WTC11 (cell line): ENCODE measurements around the gene DNLZ. TPM values are rescaled to one million over a fixed set of nuclear protein-coding genes. Genes with fewer than 3 reads are reported as not detected.

Source experiments
- ATAC-seq: fragments of 200-7000 bp; cut with Tn5 transposase; 2 replicates; pipeline ENCODE4 v1.10.0; 2021; ENCODE audit warnings: mild to moderate bottlenecking, moderate library complexity
- CTCF ChIA-PET: fragments of 300-600 bp; sonication (Branson Sonifier 250); formaldehyde crosslinking; loops from one replicate; lab custom pipeline; 2021; ENCODE audit warnings: antibody characterized with exemption; lab: Charles Lee
- POLR2A ChIA-PET: fragments of 350-600 bp; sonication (Branson Sonifier 250); formaldehyde crosslinking; loops from one replicate; lab custom pipeline; 2021; ENCODE audit warnings: antibody characterized with exemption; lab: Charles Lee
- DNase-seq: peaks from one replicate; pipeline ENCODE4 v3.0.0; 2021; ENCODE audit warnings: low spot score
- H3K27ac Mint-ChIP-seq: 2 replicates; pipeline ENCODE4 v1.8.0; 2021; ENCODE audit warnings: mixed read lengths
- H3K27me3 Mint-ChIP-seq: 2 replicates; pipeline ENCODE4 v1.8.0; 2021; ENCODE audit warnings: low read depth, mild to moderate bottlenecking, moderate library complexity, mixed read lengths
- H3K36me3 Mint-ChIP-seq: 2 replicates; pipeline ENCODE4 v1.8.0; 2021; ENCODE audit warnings: mixed read lengths
- H3K4me1 Mint-ChIP-seq: 2 replicates; pipeline ENCODE4 v1.8.0; 2022; ENCODE audit warnings: mixed read lengths
- H3K4me3 Mint-ChIP-seq: 2 replicates; pipeline ENCODE4 v1.8.0; 2021; ENCODE audit warnings: mild to moderate bottlenecking, moderate library complexity, mixed read lengths
- H3K9me3 Mint-ChIP-seq: 2 replicates; pipeline ENCODE4 v1.8.0; 2021; ENCODE audit warnings: mixed read lengths
- ATF1 ChIP-seq: sonication (generic); formaldehyde crosslinking; IDR thresholded peaks from 2 replicates; pipeline ENCODE4 v1.8.1; 2023; ENCODE audit warnings: mild to moderate bottlenecking, moderate library complexity, missing genetic modification reagents
- ESRRA ChIP-seq: sonication (generic); formaldehyde crosslinking; IDR thresholded peaks from 2 replicates; pipeline ENCODE4 v1.8.1; 2022; ENCODE audit warnings: mild to moderate bottlenecking, missing genetic modification reagents, borderline replicate concordance
- GTF2I ChIP-seq: fragments of 250-450 bp; sonication (Bioruptor Pico); conservative IDR thresholded peaks from 2 replicates; pipeline ENCODE4 v1.4.0; 2021; ENCODE audit warnings: mild to moderate bottlenecking
- OVOL2 ChIP-seq: fragments of 250-450 bp; sonication (Bioruptor Pico); IDR thresholded peaks from 2 replicates; pipeline ENCODE4 v1.9.0; 2021; ENCODE audit warnings: mild to moderate bottlenecking, borderline replicate concordance
- SMAD4 ChIP-seq: sonication (generic); formaldehyde crosslinking; IDR thresholded peaks from 2 replicates; pipeline ENCODE4 v1.8.0; 2022; ENCODE audit warnings: mild to moderate bottlenecking, missing genetic modification reagents
- TEAD1 ChIP-seq: sonication (generic); formaldehyde crosslinking; IDR thresholded peaks from 2 replicates; pipeline ENCODE4 v1.8.0; 2022; ENCODE audit warnings: mild to moderate bottlenecking, missing genetic modification reagents
- ZNF416 ChIP-seq: fragments of 250-450 bp; sonication (Bioruptor Pico); IDR thresholded peaks from 2 replicates; pipeline ENCODE4 v1.9.0; 2021; ENCODE audit warnings: mild to moderate bottlenecking, inconsistent platforms
- total RNA-seq: library from RNA; stranded (reverse); gene quantifications from 3 replicates; pipeline ENCODE4 v1.2.3, GENCODE V29; 2021
- TF ChIP-seq, protein P1 (sequence below): sonication (generic); formaldehyde crosslinking; IDR thresholded peaks from 2 replicates; pipeline ENCODE4 v1.8.1; 2023; ENCODE audit warnings: mild to moderate bottlenecking, missing genetic modification reagents, moderate library complexity
- TF ChIP-seq, protein P2 (sequence below): sonication (generic); formaldehyde crosslinking; IDR thresholded peaks from 2 replicates; pipeline ENCODE4 v1.8.1; 2022; ENCODE audit warnings: low read depth, mild to moderate bottlenecking, moderate library complexity, missing genetic modification reagents, borderline replicate concordance
- TF ChIP-seq, protein P3 (sequence below): sonication (generic); formaldehyde crosslinking; IDR thresholded peaks from 2 replicates; pipeline ENCODE4 v1.8.0; 2022; ENCODE audit warnings: missing genetic modification reagents
- TF ChIP-seq, protein P4 (sequence below): sonication (generic); formaldehyde crosslinking; IDR thresholded peaks from 2 replicates; pipeline ENCODE4 v1.8.1; 2023; ENCODE audit warnings: mild to moderate bottlenecking, missing genetic modification reagents
- TF ChIP-seq, protein P5 (sequence below): sonication (generic); formaldehyde crosslinking; conservative IDR thresholded peaks from 2 replicates; pipeline ENCODE4 v1.8.1; 2023; ENCODE audit warnings: mild to moderate bottlenecking, low read depth, missing genetic modification reagents, moderate library complexity
- TF ChIP-seq, protein P6 (sequence below): sonication (generic); formaldehyde crosslinking; IDR thresholded peaks from 2 replicates; pipeline ENCODE4 v1.8.1; 2023; ENCODE audit warnings: mild to moderate bottlenecking, moderate library complexity, missing genetic modification reagents
- TF ChIP-seq, protein P7 (sequence below): fragments of 250-450 bp; sonication (Bioruptor Pico); IDR thresholded peaks from 2 replicates; pipeline ENCODE4 v1.9.0; 2021; ENCODE audit warnings: mild to moderate bottlenecking
- TF ChIP-seq, protein P8 (sequence below): sonication (generic); formaldehyde crosslinking; IDR thresholded peaks from 2 replicates; pipeline ENCODE4 v1.8.0; 2023; ENCODE audit warnings: missing genetic modification reagents
- TF ChIP-seq, protein P9 (sequence below): sonication (generic); formaldehyde crosslinking; conservative IDR thresholded peaks from 2 replicates; pipeline ENCODE4 v1.8.1; 2022; ENCODE audit warnings: mild to moderate bottlenecking, missing genetic modification reagents
- TF ChIP-seq, protein P10 (sequence below): sonication (generic); formaldehyde crosslinking; IDR thresholded peaks from 2 replicates; pipeline ENCODE4 v1.8.1; 2022; ENCODE audit warnings: missing genetic modification reagents, borderline replicate concordance
- TF ChIP-seq, protein P11 (sequence below): sonication (generic); formaldehyde crosslinking; IDR thresholded peaks from 2 replicates; pipeline ENCODE4 v1.8.1; 2023; ENCODE audit warnings: mild to moderate bottlenecking, missing genetic modification reagents, borderline replicate concordance

DNLZ gene
- total RNA-seq, 1 experiment from 2014 or later = 17.2 TPM

DNA sequence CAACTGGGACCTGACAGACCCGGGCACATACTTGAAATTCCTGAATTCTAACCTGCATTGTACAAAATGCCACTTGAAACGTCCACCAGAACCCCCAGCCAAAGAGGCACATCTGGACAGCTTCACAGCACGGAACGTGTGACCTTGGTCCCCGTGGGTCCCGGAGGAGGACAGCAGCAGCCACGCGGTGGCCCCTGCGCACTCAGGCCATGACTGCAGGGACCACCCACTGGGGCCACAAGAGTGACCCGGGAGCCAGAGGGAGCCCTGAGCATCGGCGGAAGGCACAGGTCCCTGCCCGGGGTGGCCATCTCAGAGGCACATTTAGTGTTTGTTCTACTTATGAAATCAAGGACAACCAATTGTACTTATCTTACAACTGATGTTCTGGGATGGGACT lies 38.5 kb upstream of the DNLZ start:
- no peak for ATAC-seq
- no peaks in the 10 kb centered on the region for H3K27me3 Mint-ChIP-seq
- POLR2A ChIA-PET = interaction anchor here (1.5 kb wide), 1 partner anchor 8 kb away, joined by 3 read pairs; no protein-coding TSS in a partner anchor
- no peaks in the 10 kb centered on the region for H3K9me3 Mint-ChIP-seq
- H3K4me3 Mint-ChIP-seq = no peak overlapping the region
- no peak for DNase-seq
- no peak overlapping the region for H3K27ac Mint-ChIP-seq
- CTCF ChIA-PET = interaction anchor here (0.6 to 2.1 kb wide), 5 partner anchors 25 to 63 kb away, joined by 3 to 18 read pairs (median 5); partner anchors contain the start of gene DNLZ
- peaks cover 9% of the 10 kb centered on the region for H3K4me1 Mint-ChIP-seq
- H3K36me3 Mint-ChIP-seq = peaks cover 42% of the 10 kb centered on the region
- TF ChIP-seq ESRRA (CRISPR knock-in tag) = no peak
- TF ChIP-seq OVOL2 (CRISPR knock-in tag) = no peak
- TF ChIP-seq, protein P1, sequence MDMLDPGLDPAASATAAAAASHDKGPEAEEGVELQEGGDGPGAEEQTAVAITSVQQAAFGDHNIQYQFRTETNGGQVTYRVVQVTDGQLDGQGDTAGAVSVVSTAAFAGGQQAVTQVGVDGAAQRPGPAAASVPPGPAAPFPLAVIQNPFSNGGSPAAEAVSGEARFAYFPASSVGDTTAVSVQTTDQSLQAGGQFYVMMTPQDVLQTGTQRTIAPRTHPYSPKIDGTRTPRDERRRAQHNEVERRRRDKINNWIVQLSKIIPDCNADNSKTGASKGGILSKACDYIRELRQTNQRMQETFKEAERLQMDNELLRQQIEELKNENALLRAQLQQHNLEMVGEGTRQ = no peak
- TF ChIP-seq TEAD1 (CRISPR knock-in tag) = no peak
- TF ChIP-seq ATF1 = no peak
- TF ChIP-seq, protein P2, sequence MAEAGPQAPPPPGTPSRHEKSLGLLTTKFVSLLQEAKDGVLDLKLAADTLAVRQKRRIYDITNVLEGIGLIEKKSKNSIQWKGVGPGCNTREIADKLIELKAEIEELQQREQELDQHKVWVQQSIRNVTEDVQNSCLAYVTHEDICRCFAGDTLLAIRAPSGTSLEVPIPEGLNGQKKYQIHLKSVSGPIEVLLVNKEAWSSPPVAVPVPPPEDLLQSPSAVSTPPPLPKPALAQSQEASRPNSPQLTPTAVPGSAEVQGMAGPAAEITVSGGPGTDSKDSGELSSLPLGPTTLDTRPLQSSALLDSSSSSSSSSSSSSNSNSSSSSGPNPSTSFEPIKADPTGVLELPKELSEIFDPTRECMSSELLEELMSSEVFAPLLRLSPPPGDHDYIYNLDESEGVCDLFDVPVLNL = no peak
- no peak for TF ChIP-seq GTF2I (CRISPR knock-in tag)
- TF ChIP-seq, protein P3, sequence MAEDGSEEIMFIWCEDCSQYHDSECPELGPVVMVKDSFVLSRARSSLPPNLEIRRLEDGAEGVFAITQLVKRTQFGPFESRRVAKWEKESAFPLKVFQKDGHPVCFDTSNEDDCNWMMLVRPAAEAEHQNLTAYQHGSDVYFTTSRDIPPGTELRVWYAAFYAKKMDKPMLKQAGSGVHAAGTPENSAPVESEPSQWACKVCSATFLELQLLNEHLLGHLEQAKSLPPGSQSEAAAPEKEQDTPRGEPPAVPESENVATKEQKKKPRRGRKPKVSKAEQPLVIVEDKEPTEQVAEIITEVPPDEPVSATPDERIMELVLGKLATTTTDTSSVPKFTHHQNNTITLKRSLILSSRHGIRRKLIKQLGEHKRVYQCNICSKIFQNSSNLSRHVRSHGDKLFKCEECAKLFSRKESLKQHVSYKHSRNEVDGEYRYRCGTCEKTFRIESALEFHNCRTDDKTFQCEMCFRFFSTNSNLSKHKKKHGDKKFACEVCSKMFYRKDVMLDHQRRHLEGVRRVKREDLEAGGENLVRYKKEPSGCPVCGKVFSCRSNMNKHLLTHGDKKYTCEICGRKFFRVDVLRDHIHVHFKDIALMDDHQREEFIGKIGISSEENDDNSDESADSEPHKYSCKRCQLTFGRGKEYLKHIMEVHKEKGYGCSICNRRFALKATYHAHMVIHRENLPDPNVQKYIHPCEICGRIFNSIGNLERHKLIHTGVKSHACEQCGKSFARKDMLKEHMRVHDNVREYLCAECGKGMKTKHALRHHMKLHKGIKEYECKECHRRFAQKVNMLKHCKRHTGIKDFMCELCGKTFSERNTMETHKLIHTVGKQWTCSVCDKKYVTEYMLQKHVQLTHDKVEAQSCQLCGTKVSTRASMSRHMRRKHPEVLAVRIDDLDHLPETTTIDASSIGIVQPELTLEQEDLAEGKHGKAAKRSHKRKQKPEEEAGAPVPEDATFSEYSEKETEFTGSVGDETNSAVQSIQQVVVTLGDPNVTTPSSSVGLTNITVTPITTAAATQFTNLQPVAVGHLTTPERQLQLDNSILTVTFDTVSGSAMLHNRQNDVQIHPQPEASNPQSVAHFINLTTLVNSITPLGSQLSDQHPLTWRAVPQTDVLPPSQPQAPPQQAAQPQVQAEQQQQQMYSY (CRISPR knock-in tag) = no peak
- TF ChIP-seq, protein P4, sequence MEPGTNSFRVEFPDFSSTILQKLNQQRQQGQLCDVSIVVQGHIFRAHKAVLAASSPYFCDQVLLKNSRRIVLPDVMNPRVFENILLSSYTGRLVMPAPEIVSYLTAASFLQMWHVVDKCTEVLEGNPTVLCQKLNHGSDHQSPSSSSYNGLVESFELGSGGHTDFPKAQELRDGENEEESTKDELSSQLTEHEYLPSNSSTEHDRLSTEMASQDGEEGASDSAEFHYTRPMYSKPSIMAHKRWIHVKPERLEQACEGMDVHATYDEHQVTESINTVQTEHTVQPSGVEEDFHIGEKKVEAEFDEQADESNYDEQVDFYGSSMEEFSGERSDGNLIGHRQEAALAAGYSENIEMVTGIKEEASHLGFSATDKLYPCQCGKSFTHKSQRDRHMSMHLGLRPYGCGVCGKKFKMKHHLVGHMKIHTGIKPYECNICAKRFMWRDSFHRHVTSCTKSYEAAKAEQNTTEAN (CRISPR knock-in tag) = no peak
- TF ChIP-seq, protein P5, sequence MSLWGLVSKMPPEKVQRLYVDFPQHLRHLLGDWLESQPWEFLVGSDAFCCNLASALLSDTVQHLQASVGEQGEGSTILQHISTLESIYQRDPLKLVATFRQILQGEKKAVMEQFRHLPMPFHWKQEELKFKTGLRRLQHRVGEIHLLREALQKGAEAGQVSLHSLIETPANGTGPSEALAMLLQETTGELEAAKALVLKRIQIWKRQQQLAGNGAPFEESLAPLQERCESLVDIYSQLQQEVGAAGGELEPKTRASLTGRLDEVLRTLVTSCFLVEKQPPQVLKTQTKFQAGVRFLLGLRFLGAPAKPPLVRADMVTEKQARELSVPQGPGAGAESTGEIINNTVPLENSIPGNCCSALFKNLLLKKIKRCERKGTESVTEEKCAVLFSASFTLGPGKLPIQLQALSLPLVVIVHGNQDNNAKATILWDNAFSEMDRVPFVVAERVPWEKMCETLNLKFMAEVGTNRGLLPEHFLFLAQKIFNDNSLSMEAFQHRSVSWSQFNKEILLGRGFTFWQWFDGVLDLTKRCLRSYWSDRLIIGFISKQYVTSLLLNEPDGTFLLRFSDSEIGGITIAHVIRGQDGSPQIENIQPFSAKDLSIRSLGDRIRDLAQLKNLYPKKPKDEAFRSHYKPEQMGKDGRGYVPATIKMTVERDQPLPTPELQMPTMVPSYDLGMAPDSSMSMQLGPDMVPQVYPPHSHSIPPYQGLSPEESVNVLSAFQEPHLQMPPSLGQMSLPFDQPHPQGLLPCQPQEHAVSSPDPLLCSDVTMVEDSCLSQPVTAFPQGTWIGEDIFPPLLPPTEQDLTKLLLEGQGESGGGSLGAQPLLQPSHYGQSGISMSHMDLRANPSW (CRISPR knock-in tag) = no peak
- TF ChIP-seq, protein P6, sequence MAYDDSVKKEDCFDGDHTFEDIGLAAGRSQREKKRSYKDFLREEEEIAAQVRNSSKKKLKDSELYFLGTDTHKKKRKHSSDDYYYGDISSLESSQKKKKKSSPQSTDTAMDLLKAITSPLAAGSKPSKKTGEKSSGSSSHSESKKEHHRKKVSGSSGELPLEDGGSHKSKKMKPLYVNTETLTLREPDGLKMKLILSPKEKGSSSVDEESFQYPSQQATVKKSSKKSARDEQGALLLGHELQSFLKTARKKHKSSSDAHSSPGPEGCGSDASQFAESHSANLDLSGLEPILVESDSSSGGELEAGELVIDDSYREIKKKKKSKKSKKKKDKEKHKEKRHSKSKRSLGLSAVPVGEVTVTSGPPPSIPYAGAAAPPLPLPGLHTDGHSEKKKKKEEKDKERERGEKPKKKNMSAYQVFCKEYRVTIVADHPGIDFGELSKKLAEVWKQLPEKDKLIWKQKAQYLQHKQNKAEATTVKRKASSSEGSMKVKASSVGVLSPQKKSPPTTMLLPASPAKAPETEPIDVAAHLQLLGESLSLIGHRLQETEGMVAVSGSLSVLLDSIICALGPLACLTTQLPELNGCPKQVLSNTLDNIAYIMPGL = no peak
- TF ChIP-seq, protein P7, sequence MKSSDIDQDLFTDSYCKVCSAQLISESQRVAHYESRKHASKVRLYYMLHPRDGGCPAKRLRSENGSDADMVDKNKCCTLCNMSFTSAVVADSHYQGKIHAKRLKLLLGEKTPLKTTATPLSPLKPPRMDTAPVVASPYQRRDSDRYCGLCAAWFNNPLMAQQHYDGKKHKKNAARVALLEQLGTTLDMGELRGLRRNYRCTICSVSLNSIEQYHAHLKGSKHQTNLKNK (CRISPR knock-in tag) = no peak
- no peak for TF ChIP-seq SMAD4 (CRISPR knock-in tag)
- TF ChIP-seq, protein P8, sequence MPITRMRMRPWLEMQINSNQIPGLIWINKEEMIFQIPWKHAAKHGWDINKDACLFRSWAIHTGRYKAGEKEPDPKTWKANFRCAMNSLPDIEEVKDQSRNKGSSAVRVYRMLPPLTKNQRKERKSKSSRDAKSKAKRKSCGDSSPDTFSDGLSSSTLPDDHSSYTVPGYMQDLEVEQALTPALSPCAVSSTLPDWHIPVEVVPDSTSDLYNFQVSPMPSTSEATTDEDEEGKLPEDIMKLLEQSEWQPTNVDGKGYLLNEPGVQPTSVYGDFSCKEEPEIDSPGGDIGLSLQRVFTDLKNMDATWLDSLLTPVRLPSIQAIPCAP (CRISPR knock-in tag) = no peak
- no peak for TF ChIP-seq ZNF416 (CRISPR knock-in tag)
- TF ChIP-seq, protein P9, sequence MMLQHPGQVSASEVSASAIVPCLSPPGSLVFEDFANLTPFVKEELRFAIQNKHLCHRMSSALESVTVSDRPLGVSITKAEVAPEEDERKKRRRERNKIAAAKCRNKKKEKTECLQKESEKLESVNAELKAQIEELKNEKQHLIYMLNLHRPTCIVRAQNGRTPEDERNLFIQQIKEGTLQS (CRISPR knock-in tag) = no peak
- TF ChIP-seq, protein P10, sequence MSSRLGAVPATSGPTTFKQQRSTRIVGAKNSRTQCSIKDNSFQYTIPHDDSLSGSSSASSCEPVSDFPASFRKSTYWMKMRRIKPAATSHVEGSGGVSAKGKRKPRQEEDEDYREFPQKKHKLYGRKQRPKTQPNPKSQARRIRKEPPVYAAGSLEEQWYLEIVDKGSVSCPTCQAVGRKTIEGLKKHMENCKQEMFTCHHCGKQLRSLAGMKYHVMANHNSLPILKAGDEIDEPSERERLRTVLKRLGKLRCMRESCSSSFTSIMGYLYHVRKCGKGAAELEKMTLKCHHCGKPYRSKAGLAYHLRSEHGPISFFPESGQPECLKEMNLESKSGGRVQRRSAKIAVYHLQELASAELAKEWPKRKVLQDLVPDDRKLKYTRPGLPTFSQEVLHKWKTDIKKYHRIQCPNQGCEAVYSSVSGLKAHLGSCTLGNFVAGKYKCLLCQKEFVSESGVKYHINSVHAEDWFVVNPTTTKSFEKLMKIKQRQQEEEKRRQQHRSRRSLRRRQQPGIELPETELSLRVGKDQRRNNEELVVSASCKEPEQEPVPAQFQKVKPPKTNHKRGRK (CRISPR knock-in tag) = no peak
- TF ChIP-seq, protein P11, sequence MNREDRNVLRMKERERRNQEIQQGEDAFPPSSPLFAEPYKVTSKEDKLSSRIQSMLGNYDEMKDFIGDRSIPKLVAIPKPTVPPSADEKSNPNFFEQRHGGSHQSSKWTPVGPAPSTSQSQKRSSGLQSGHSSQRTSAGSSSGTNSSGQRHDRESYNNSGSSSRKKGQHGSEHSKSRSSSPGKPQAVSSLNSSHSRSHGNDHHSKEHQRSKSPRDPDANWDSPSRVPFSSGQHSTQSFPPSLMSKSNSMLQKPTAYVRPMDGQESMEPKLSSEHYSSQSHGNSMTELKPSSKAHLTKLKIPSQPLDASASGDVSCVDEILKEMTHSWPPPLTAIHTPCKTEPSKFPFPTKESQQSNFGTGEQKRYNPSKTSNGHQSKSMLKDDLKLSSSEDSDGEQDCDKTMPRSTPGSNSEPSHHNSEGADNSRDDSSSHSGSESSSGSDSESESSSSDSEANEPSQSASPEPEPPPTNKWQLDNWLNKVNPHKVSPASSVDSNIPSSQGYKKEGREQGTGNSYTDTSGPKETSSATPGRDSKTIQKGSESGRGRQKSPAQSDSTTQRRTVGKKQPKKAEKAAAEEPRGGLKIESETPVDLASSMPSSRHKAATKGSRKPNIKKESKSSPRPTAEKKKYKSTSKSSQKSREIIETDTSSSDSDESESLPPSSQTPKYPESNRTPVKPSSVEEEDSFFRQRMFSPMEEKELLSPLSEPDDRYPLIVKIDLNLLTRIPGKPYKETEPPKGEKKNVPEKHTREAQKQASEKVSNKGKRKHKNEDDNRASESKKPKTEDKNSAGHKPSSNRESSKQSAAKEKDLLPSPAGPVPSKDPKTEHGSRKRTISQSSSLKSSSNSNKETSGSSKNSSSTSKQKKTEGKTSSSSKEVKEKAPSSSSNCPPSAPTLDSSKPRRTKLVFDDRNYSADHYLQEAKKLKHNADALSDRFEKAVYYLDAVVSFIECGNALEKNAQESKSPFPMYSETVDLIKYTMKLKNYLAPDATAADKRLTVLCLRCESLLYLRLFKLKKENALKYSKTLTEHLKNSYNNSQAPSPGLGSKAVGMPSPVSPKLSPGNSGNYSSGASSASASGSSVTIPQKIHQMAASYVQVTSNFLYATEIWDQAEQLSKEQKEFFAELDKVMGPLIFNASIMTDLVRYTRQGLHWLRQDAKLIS (CRISPR knock-in tag) = no peak
